Common myeloid progenitor, CD34-positive (primary cell): ENCODE measurements around the gene AKR1C4.
"Not testable (repeated sequence)": the region's sequence is repeated elsewhere in the genome, so short reads cannot be mapped to it uniquely, and the experiment has no call there.

Experiments used
- CTCF ChIA-PET: fragments of 350-600 bp; sonication (Branson Sonifier 250); formaldehyde crosslinking; loops from one replicate; lab custom pipeline; 2021; ENCODE audit warnings: antibody characterized with exemption; lab: Charles Lee
- POLR2A ChIA-PET: fragments of 350-600 bp; sonication (Branson Sonifier 250); formaldehyde crosslinking; loops from one replicate; lab custom pipeline; 2021; ENCODE audit warnings: antibody characterized with exemption; lab: Charles Lee
- DNase-seq, 3 donors: peaks; one replicate each; pipeline versions ENCODE4 v3.0.0 to v3.0.0-alpha.2; 2013
- H3K27ac ChIP-seq, 2 experiments: 1 replicate in 1 of 2; 2 replicates in 1 of 2; pipeline ENCODE4 v1.7.0; 2013; ENCODE audit warnings: inconsistent platforms in 2 of 2, low read length in 2 of 2, mild to moderate bottlenecking in 2 of 2, low read depth in 1 of 2, moderate library complexity in 1 of 2; ENCODE audit not compliant: severe bottlenecking in 2 of 2, insufficient read depth in 1 of 2, poor library complexity in 1 of 2
- H3K27me3 ChIP-seq, 5 experiments: replicated peaks in 2 of 5; 1 replicate in 3 of 5; 2 replicates in 2 of 5; pipeline versions ENCODE4 v1.6.1 to v1.7.0; 2013; ENCODE audit warnings: low read length in 4 of 5, mild to moderate bottlenecking in 2 of 5, moderate library complexity in 2 of 5, inconsistent platforms in 1 of 5; ENCODE audit not compliant: insufficient read depth in 5 of 5, control insufficient read depth in 4 of 5
- H3K36me3 ChIP-seq, 4 experiments: 1 replicate in 2 of 4; 2 replicates in 2 of 4; pipeline versions ENCODE4 v1.6.1 to v1.7.0; 2013; ENCODE audit warnings: low read length in 3 of 4, control low read depth in 1 of 4, mild to moderate bottlenecking in 1 of 4; ENCODE audit not compliant: control insufficient read depth in 4 of 4, insufficient read depth in 4 of 4
- H3K4me1 ChIP-seq, 4 experiments: 1 replicate in 3 of 4; 2 replicates in 1 of 4; pipeline versions ENCODE4 v1.6.1 to v1.7.1; 2013; ENCODE audit warnings: low read length in 3 of 4, mild to moderate bottlenecking in 3 of 4, control low read depth in 1 of 4, inconsistent platforms in 1 of 4, moderate library complexity in 1 of 4; ENCODE audit not compliant: control insufficient read depth in 4 of 4, insufficient read depth in 4 of 4; ENCODE audit errors: control extremely low read depth in 1 of 4
- H3K4me3 ChIP-seq, 7 experiments: 1 replicate in 4 of 7; 2 replicates in 3 of 7; pipeline versions ENCODE4 v1.5.1 to v1.7.0; 2013; ENCODE audit warnings: mild to moderate bottlenecking in 7 of 7, low read length in 6 of 7, moderate library complexity in 6 of 7, inconsistent platforms in 2 of 7, low read depth in 2 of 7, control low read depth in 1 of 7; ENCODE audit not compliant: insufficient read depth in 4 of 7, control insufficient read depth in 1 of 7; ENCODE audit errors: extremely low read depth in 1 of 7
- H3K9me3 ChIP-seq, 5 experiments: 1 replicate in 4 of 5; 2 replicates in 1 of 5; pipeline versions ENCODE4 v1.6.1 to v1.7.1; 2013; ENCODE audit warnings: low read length in 4 of 5, mild to moderate bottlenecking in 2 of 5, inconsistent platforms in 1 of 5, low read depth in 1 of 5, moderate library complexity in 1 of 5; ENCODE audit not compliant: control insufficient read depth in 4 of 5, insufficient read depth in 2 of 5; ENCODE audit errors: control extremely low read depth in 1 of 5
- WGBS: methylation state at CpG from one replicate; pipeline ENCODE4 v1.1.5; 2013; ENCODE audit not compliant: insufficient coverage; 5-methylcytosine and 5-hydroxymethylcytosine counted together

The AKR1C4 gene

DNA sequence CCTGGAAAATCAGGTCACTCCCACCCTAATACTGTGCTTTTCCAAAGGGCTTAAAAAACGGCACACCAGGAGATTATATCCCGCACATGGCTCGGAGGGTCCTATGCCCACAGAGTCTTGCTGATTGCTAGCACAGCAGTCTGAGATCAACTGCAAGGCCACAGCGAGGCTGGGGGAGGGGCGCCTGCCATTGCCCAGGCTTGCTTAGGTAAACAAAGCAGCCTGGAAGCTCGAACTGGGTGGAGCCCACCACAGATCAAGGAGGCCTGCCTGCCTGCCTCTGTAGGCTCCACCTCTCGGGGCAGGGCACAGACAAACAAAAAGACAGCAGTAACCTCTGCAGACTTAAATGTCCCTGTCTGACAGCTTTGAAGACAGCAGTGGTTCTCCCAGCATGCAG, 26.3 kb downstream of the AKR1C4 start:
- H3K27me3 ChIP-seq, POLR2A ChIA-PET, H3K36me3 ChIP-seq, DNase-seq, H3K27ac ChIP-seq, H3K4me1 ChIP-seq, H3K4me3 ChIP-seq, H3K9me3 ChIP-seq, CTCF ChIA-PET: not testable (repeated sequence)
- WGBS, result 89% methylated on average over 3 of the region's 7 CpGs

DNA sequence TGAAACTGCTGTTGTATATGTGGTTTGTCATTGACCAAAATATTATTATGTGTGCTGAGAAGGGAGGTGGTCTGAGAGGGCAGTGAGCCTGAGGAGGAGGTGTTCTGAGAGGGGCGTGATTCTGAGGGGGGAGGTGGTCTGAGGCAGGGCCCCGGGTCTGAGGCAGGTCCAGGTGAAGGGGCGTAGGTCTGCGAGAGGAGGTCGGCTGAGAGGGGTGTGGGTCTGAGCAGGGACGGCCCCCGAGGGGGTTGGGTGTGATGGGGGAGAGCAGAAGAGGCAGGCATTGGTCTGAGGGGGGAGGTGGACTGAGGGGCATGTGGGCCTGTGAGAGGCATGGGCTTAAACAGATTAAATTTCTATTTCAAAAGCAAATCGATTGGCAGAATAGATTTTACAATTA, 32.4 kb downstream of the AKR1C4 start:
- Histone ChIP-seq H3K4me1 (peaks cover 0 to 7% (median 0%) of the 10 kb centered on the region in 4 experiments), H3K27ac (no peak overlapping the region), H3K9me3 (no peaks in the 10 kb centered on the region), H3K4me3 (no peak overlapping the region), H3K27me3 (no peaks in the 10 kb centered on the region), H3K36me3 (no peaks in the 10 kb centered on the region)
- WGBS, result 91% methylated on average over 8 of the region's 8 CpGs
- DNase-seq, result no peak
- CTCF ChIA-PET, result no interaction called here
- POLR2A ChIA-PET, result no interaction called here

DNA sequence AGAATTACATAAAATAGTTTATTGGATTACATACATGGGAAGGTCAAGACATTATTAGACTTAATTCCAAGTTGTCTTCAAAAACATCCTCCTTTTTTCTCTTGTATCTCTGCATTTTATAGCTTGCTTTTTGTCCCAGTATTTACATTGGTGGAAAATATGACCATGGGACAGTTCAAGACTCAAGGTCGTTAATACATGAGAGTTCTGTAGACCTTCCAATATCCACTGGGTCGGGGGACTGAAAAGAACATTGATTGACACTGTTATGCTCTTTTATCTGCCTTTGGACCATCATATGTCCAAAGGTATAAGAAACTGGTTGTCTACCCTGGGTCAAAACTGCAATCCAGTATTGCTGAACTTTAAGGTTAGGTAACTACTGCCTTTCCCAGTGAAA, 36.7 kb downstream of the AKR1C4 start:
- no peak overlapping the region for H3K27ac ChIP-seq
- 100% methylated on average over 1 of the region's 2 CpGs for WGBS
- peaks cover 0 to 6% (median 0%) of the 10 kb centered on the region in 5 experiments for H3K9me3 ChIP-seq
- no peak overlapping the region for H3K4me3 ChIP-seq
- ChIA-PET CTCF (interaction anchor here (1.0 kb wide), 2 partner anchors 15 to 137 kb away, joined by 3 read pairs; no protein-coding TSS in a partner anchor), POLR2A (no interaction called here)
- no peaks in the 10 kb centered on the region for H3K27me3 ChIP-seq
- peaks cover 0 to 15% (median 10%) of the 10 kb centered on the region in 4 experiments for H3K4me1 ChIP-seq
- no peaks in the 10 kb centered on the region for H3K36me3 ChIP-seq
- DNase-seq, result no peak

DNA sequence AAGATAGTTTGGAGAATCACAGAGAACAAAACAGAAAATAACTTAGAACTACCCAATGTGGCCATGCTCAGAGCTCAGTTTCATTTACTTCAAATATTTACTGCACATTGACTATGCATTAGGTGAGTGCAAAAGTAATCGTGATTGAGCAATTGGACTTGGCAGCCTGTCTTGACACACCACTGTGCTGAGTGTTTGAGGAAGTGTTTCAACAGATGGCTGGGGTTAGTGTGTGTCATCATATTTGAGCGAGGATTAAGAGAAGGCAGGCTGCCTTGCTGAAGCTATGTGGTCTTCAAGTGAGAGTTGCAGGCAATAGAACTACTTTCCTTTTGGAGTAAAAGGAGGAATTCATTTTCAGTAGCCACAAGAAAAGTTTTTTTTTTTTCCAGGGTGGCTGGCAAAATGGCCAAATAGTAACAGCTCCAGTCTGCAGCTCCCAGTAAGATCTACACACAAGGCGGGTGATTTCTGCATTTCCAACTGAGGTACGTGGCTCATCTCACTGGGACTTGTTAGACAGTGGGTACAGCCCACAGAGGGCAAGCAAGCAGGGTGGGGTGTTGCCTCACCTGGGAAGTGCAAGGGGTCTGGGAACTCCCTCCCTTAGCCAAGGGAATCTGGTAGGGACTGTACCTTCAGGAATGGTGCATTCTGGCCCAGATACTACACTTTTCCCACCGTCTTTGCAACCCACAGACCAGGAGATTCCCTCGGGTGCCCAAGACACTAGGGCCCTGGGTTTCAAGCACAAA, 37.6 kb downstream of the AKR1C4 start:
- Histone ChIP-seq H3K9me3 (peaks cover 0 to 6% (median 0%) of the 10 kb centered on the region in 5 experiments), H3K4me3 (peak overlapping the region in 1 of 7 experiments; percentile 20), H3K36me3 (no peaks in the 10 kb centered on the region), H3K4me1 (peaks cover 0 to 15% (median 10%) of the 10 kb centered on the region in 4 experiments), H3K27ac (no peak overlapping the region), H3K27me3 (no peaks in the 10 kb centered on the region)
- POLR2A ChIA-PET, result no interaction called here
- CTCF ChIA-PET, result interaction anchor here (0.6 to 1.5 kb wide), 4 partner anchors 13 to 385 kb away, joined by 3 to 4 read pairs (median 3); no protein-coding TSS in a partner anchor
- WGBS, result 68% methylated on average over 5 of the region's 6 CpGs
- peak; percentile 87 to 99 (median 98) for DNase-seq

DNA sequence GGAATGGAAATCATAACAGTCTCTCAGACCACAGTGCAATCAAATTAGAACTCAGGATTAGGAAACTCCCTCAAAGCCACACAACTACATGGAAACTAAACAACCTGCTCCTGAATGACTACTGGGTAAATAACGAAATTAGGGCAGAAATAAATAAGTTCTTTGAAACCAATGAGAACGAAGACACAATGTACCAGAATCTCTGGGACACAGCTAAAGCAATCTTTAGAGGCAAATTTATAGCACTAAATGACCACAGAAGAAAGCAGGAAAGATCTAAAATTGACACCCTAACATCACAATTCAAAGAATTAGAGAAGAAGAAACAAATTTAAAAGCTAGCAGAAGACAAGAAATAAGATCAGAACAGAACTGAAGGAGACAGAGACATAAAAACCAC, 40.9 kb downstream of the AKR1C4 start:
- H3K36me3 ChIP-seq, H3K27ac ChIP-seq, POLR2A ChIA-PET, H3K4me3 ChIP-seq, H3K9me3 ChIP-seq, H3K27me3 ChIP-seq, DNase-seq, CTCF ChIA-PET: not testable (repeated sequence)
- no CpG with 5 or more reads among the region's 2 CpGs for WGBS
- peaks cover 0 to 15% (median 12%) of the 10 kb centered on the region in 4 experiments for H3K4me1 ChIP-seq

DNA sequence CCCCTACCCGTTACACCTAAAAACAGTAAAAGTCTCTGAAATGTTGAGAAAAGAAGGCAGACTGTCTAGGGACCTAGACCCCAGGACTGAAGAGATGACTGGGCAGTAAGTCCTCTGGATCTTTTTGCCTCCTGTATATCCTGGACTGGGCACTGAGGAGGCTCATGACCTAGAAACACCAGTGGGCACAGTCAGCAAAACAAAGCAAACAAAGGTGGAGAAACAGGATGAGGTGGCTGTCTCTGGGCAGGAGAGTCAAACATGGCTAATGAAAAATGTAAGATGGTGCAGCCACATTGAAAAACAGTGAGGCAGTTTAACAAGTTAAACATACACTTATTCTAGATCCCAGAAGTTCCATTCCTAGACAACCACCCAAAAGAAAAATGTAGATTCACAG, 45.9 kb downstream of the AKR1C4 start:
- ChIA-PET POLR2A (no interaction called here), CTCF (no interaction called here)
- 86% methylated on average over 1 of the region's 1 CpG for WGBS
- Histone ChIP-seq H3K4me1 (peaks cover 0 to 4% (median 0%) of the 10 kb centered on the region in 4 experiments), H3K4me3 (no peak overlapping the region), H3K9me3 (no peaks in the 10 kb centered on the region), H3K27me3 (no peaks in the 10 kb centered on the region), H3K27ac (no peak overlapping the region), H3K36me3 (no peaks in the 10 kb centered on the region)
- DNase-seq, result no peak

DNA sequence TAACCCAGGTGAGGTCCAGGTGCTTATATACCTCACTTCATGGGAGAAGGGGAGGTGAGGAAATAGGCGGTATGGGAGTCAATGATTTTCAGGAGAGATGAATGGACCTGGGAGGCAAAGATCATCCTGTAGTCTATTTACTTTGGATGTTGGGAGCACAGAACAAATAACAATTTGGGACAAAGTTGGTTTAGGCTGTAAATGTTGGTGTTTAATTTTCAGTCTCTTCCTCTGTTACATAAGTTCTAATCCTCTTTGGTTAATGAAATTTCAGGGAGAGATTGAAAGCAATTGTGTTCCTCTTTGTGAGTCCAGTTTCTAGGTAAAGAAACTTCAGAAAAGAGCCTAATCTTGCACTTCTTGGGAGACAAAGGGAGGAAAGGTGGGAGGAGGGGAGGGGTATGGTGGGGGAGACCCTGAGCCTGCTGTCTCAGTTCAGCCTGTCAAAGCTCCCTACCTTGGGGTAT, 46.9 kb downstream of the AKR1C4 start:
- POLR2A ChIA-PET, result no interaction called here
- no peak for DNase-seq

More for the DNA sequence above, 46.9 kb downstream of the AKR1C4 start:
- no CpG with 5 or more reads among the region's 1 CpG for WGBS
- H3K27me3 ChIP-seq, result no peaks in the 10 kb centered on the region
- H3K9me3 ChIP-seq, result no peaks in the 10 kb centered on the region
- CTCF ChIA-PET, result no interaction called here
- H3K27ac ChIP-seq, result no peak overlapping the region
- H3K4me1 ChIP-seq, result peaks cover 0 to 4% (median 0%) of the 10 kb centered on the region in 4 experiments
- H3K4me3 ChIP-seq, result no peak overlapping the region
- no peaks in the 10 kb centered on the region for H3K36me3 ChIP-seq
